ENCODE results near the gene SCAF8. TPM values are rescaled to one million over a fixed set of nuclear protein-coding genes. Genes with fewer than 3 reads are reported as not detected.

Gene SCAF8
- total and polyA plus RNA-seq, 9 donors, result 21.9 to 66.1 (median 54.3) TPM

GRCh38 chr6:154841109-154841508 is 107.9 kb downstream of the SCAF8 start:
- no peak overlapping the region for H3K27ac ChIP-seq
- no peak for DNase-seq
- H3K4me1 ChIP-seq (ENCODE audit: insufficient read depth), result no peaks in the 10 kb centered on the region
- WGBS, 3 donors, result 95 to 100% (median 98%) methylated on average over 4 of the region's 4 CpGs
- no peaks in the 10 kb centered on the region for H3K27me3 ChIP-seq
- no peaks in the 10 kb centered on the region for H3K36me3 ChIP-seq
- no peaks in the 10 kb centered on the region for H3K9me3 ChIP-seq
- intact Hi-C loops (cut with DNase I), result no loop called here
- no peak for TF ChIP-seq CTCF (IDR thresholded peaks at IDR 0.05)
- TF ChIP-seq EP300 (IDR thresholded peaks at IDR 0.05), result no peak
- TF ChIP-seq POLR2A (IDR thresholded peaks at IDR 0.05), result no peak
- H3K4me3 ChIP-seq, result no peak overlapping the region

DNA sequence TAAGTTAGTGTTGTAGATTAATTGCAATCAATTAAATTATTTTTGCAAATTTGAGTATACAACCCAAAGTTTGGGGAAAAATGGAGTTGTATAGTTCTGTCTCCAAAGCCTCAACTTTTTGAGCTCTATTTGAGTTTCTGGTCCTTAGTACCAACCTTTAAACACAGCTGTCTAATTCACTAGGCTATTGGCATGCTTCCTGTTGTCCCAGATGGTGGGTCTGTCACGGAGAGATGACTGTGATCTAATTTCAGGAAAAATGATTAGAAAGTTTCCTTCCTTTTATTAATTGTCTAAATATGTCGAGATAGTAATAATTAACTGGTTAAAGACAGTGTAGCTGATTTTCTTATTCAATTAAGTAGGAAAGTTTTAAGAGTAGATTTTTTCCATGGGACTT is 109.6 kb downstream of the SCAF8 start:
- 25 to 36% (median 28%) methylated on average over 2 of the region's 2 CpGs for WGBS, 3 donors
- Histone ChIP-seq H3K4me1 (ENCODE audit: insufficient read depth) (no peaks in the 10 kb centered on the region), H3K27ac (no peak overlapping the region), H3K27me3 (no peaks in the 10 kb centered on the region), H3K4me3 (no peak overlapping the region), H3K36me3 (no peaks in the 10 kb centered on the region), H3K9me3 (no peaks in the 10 kb centered on the region)
- no peak for TF ChIP-seq EP300 (IDR thresholded peaks at IDR 0.05)
- TF ChIP-seq CTCF (IDR thresholded peaks at IDR 0.05), result no peak
- no peak for TF ChIP-seq POLR2A (IDR thresholded peaks at IDR 0.05)
- intact Hi-C loops (cut with DNase I), result no loop called here
- DNase-seq, result no peak

- intact Hi-C loops (cut with DNase I), result no loop called here
Observed at GRCh38 chr6:154847318-154847717, 114.1 kb downstream of the SCAF8 start.

DNA sequence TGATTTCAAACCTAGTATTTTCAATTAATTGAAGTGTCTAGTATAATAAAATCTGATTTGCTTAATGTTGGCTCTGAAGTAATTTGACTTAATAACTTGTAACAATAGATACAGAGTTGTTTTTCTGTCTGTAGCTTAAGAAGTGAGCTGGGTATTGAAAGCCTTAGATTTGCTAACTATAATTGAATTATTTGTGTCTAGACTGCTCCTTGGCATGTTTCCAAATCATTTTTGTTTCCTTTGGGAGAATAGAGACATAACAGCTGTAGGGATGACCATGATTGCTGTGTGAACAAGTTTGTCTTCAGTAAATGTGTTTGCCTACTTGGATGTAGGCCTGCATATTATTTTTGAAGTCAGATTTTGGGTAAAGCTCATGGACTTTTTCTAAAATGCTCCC is 115.4 kb downstream of the SCAF8 start:
- intact Hi-C loops (cut with DNase I), result no loop called here
- Histone ChIP-seq H3K27me3 (no peaks in the 10 kb centered on the region), H3K9me3 (no peaks in the 10 kb centered on the region), H3K4me3 (no peak overlapping the region), H3K27ac (no peak overlapping the region), H3K36me3 (no peaks in the 10 kb centered on the region), H3K4me1 (ENCODE audit: insufficient read depth) (peaks cover 5% of the 10 kb centered on the region)
- no peak for DNase-seq
- TF ChIP-seq CTCF (IDR thresholded peaks at IDR 0.05), result no peak
- no peak for TF ChIP-seq POLR2A (IDR thresholded peaks at IDR 0.05)
- no peak for TF ChIP-seq EP300 (IDR thresholded peaks at IDR 0.05)

More at GRCh38 chr6:154847318-154847717, 114.1 kb downstream of the SCAF8 start:
- Histone ChIP-seq H3K4me3 (no peak overlapping the region), H3K27ac (no peak overlapping the region), H3K36me3 (no peaks in the 10 kb centered on the region), H3K4me1 (ENCODE audit: insufficient read depth) (peaks cover 5% of the 10 kb centered on the region), H3K27me3 (no peaks in the 10 kb centered on the region), H3K9me3 (no peaks in the 10 kb centered on the region)
- TF ChIP-seq EP300 (IDR thresholded peaks at IDR 0.05), result no peak
- no peak for TF ChIP-seq POLR2A (IDR thresholded peaks at IDR 0.05)
- TF ChIP-seq CTCF (IDR thresholded peaks at IDR 0.05), result no peak
- DNase-seq, result no peak
- 72 to 78% (median 73%) methylated on average over 2 of the region's 2 CpGs for WGBS, 3 donors

GRCh38 chr6:154849475-154849874 is 116.3 kb downstream of the SCAF8 start:
- no peak for DNase-seq
- H3K4me3 ChIP-seq, result no peak overlapping the region
- TF ChIP-seq EP300 (IDR thresholded peaks at IDR 0.05) (no peak), POLR2A (IDR thresholded peaks at IDR 0.05) (no peak), CTCF (IDR thresholded peaks at IDR 0.05) (no peak)
- no peaks in the 10 kb centered on the region for H3K36me3 ChIP-seq
- intact Hi-C loops (cut with DNase I), result no loop called here
- no peaks in the 10 kb centered on the region for H3K9me3 ChIP-seq
- H3K27me3 ChIP-seq, result no peaks in the 10 kb centered on the region
- 86 to 93% (median 93%) methylated on average over 1 of the region's 1 CpG for WGBS, 3 donors
- H3K4me1 ChIP-seq (ENCODE audit: insufficient read depth), result peaks cover 5% of the 10 kb centered on the region
- H3K27ac ChIP-seq, result no peak overlapping the region

Measured in ovary (tissue), 9 donors.